NOMO-1 treated with DMSO at 0.1 percent for 48 hours (cell line): ENCODE measurements around the gene CRTAC1.

ENCODE experiments used
- DNase-seq: peaks from one replicate; lab custom pipeline; 2025; ENCODE audit not compliant: unreplicated experiment; lab: John Stamatoyannopoulos, UW

CRTAC1 gene

DNA sequence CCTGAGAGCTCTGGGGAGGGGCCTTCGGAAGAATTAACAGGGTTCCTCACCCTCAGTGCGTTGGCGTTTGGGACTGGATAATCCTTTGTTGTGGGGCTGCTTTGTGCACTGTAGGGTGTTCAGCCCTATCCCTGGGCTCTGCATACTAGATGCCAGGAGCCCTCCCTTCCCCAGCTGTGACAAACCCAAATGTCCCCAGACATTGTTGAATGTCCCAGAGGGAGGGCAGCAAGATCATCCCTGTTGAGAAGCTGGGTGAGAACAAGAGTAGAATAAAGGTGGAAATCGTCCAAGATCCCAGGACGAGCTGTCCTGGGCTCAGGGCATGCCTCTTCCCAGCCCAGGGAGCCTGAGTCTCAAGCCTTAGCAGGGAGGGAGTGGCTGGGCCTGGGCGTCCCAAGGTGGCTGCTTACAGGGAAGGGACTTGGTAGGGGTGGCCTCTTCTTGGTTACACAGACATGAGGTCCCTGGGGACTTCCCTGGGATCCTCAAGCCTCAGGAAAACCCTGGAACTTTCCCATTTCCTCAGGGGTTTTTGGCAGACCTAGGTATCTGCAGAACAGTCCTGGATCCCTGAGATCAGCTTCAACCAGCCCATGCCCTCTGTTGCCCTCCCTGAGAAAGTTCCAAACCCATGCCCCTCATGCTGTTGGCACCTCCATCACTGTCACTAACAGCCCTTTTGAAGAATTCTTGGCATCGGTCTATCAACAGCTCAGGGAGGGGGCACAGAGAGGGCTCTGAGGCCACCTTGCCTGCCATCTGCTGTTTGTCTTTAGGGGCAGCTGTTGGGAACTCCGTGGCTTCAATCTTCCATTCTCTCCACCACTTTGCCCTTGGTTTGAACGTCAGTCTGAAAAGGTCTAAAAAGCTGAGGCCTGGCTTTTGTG, 127.0 kb downstream of the CRTAC1 start:
- DNase-seq = no peak

DNA sequence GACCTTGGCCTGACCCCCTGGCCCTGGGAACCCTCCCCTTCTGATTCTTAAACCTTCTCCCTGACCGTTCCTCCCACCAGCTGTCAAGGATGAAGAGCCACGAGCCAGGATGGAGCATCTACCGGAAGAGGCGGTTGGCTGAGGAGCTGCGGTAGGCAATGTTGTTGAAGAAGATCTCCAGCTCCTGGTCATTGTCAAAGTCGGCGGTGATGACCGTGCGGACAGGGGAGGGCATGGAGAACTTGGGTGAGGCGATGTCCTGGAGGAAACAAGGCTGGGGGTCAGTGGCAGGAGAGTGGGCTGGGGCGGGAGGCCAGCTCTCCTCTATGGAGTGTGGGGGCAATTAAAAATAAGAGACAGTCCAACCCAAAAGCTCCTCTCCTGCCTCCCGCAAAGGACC, 129.0 kb downstream of the CRTAC1 start:
- DNase-seq = no peak

DNA sequence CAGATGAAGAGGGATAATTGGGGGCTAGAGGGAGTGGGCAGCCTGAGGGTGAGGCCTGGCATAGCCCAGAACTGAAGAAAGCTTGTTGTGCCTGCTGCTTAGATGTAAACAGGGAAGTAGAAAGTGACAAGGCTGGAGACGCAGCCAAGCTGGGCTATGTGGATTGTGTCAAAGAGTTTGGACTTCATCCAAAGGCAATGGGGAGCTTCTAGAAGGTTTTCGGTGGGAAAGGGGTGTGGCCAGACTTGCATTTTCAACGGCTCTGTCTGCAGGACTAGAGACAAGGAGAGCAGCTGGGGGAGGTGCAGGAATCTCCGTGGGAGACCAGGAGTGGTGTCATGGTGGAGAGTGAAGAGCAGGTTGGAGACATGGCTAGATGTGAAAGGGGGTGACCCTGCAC, 132.0 kb downstream of the CRTAC1 start:
- DNase-seq = no peak

DNA sequence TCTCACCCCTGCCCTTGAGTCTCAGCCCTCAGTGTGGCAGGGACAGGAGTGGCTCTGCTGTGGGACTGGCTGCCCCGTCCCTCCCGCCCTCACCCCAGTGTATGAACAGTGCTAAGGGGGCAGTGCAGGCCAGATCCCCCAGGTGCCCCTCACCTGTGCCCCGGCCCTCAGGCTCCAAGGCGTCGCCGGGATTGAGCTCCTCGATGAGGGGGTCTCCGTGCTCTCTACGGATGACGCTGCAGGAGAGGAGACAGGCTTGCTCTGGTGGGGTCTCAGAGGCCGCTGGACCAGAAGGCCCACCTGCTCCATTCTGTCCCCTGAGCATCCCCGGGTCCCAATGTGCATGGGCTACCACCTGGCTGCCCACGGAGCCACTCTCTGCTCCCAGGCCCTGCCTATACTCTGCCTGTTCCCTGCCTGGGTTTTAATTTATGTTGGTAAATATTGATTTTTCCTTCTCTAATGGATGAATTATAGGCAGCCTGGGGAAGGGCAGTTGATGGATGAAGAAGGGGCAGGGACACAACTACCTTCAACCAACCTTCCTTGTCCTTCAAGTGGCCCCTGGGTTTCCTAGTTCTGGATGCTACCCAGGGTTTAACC, 133.6 kb downstream of the CRTAC1 start:
- no peak for DNase-seq

DNA sequence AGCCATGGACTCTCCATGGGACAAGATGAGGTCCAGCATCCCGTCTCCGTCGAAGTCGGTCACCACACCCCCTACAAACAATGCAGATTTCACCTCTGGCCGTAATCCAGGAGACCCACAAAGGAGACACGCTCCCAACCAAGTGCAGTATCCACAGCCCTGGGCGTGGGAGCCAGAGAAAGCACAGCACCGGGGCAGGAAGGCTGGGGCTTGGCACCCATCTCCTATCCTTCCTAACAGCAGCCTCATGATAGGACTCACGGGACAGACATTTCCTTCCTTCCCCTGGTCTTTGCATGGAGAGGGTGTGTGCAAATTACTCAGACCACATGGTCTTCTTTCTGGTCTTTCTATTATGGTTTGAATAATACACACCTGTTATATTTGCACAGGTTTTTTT, 134.5 kb downstream of the CRTAC1 start:
- no peak for DNase-seq

DNA sequence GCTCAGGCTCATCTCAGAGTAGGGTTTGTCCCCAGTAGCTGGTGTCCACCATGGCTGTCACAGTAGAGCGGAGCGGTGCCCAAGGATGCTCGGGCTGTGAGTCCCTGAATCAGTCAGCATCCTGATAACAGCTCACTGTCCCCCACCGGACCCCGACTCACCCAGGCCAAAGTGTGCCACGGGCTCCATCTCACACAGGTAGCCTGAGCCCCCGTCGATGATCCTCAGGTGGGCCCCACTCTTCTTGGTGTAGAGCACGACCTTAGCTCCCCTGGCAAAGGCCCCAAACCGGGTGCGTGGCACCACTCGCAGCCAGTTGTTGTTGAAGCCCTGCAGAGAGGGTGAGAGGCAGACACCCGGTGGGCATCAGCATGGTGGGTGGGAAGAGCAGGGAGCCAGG, 135.3 kb downstream of the CRTAC1 start:
- DNase-seq = no peak

DNA sequence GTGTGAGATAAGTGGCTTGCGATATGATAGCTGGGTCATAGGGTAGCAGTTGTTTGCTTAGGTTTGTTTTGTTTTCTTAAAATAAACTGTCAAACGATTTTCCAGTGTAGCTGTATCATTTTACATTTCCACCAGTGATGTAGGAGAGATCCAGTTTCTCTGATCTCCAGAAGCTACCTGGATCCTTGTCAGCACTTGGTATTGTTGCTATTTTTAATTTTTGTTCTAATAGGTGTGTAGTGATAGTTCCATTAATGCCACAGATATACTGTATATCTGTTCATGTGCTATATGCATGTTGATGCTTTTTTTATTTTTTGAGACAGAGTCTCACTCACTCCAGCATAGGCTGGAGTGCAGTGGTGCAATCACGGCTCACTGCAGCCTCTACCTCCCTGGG, 136.3 kb downstream of the CRTAC1 start:
- DNase-seq = no peak

DNA sequence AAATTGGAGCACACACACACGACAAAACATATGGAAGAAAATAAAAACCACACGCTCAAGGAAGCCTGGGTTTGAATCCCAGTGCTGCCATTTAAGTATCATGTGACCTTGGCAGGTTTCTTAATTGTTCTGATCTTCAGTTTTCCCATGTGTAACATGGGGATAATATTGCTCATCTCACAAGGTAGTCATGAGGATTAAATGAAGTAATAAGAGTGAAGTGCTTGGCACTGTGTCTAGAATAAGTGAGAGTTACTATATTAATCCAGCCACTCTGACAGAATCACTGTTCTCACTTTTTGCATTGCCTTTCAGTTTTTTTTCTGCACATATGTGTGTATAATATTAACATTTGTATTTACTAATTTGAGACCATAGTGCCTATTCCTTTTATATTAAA, 137.5 kb downstream of the CRTAC1 start:
- DNase-seq = no peak

DNA sequence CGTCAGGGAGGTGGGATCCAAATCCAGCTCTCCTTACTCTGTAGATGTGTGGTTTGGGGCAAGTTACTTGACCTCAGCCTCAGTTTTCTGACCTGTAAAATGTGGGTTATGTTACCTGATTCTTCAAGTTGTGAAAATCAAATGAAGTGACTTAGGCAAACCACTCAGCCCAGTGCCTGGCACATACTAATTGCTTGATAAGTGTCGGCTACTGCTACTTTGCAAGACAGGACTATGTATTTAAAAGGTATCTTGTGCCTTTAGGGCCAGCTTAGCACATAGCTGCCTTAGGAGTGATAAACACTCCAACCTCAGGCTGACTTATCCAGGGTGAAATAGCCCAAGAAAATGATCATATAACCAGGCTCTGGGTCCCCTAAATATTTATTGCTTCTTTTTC, 137.9 kb downstream of the CRTAC1 start:
- no peak for DNase-seq

DNA sequence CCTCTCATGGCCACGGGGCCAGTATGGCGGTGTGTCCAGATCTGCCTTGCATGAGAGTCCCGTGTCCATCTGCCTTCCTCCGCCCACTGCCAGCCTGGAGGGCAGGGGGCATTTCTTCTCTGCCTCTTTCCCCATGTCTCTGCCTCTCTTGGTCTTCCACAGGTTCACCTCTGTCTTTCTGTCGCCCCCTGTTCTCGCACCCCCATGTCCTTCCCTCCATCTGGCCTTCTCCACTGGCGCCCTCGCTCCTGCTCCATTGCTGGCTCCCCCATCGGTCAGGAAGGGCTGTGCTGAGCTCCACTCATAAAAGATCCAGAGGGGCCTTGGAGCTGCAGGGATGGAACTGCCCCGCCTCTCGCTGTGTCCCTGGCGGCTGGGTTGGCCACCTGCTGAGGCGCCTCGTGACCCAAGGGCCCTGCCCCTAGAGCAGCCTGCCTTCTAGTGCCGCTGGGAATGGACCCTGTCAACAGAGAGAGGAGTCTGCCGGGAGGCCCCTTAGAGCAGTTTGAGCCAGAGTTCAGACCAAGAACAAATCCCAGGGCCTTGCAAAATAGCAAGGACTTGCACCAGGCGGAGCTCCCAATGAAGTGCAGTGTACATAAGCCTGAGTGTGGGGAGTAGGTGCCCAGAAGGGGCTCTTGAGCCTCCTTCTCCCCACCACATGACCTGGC, 138.8 kb downstream of the CRTAC1 start:
- DNase-seq = no peak

DNA sequence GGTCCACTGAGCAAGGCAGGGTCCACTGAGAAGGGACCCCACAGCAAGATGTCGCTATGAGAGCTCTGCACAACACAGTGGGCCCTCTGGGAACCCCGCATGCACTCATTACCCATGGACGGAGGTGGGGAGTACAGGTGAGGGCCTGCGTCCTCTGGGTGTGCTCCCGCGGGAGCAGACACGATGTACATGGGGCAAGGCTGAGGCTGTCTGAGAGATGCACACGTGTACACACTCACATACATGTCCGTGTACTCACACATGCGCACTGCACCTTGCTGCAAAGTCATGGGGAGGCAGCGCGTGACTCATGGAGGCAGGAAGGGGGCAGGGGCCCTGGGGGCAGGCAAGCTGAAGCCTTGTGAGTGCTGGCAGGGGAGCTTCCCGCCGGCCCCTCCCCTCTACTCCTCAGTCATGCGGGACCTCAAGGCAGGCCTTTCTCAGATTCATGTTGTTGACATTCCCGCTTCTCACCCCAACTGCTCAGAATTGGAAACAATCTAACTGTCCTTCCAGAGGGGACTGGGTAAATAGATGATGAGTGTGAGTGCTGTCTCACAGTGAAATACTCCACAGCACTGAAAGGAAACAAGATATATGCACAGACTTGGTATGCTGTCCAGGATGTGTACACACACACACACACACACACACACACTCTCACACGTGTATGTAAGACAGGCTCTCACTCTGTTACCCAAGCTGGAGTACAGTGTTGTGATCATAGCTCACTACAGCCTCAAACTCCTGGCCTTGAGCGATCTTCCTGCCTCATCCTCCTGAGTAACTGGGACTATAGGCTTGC, 140.8 kb downstream of the CRTAC1 start:
- DNase-seq = no peak

DNA sequence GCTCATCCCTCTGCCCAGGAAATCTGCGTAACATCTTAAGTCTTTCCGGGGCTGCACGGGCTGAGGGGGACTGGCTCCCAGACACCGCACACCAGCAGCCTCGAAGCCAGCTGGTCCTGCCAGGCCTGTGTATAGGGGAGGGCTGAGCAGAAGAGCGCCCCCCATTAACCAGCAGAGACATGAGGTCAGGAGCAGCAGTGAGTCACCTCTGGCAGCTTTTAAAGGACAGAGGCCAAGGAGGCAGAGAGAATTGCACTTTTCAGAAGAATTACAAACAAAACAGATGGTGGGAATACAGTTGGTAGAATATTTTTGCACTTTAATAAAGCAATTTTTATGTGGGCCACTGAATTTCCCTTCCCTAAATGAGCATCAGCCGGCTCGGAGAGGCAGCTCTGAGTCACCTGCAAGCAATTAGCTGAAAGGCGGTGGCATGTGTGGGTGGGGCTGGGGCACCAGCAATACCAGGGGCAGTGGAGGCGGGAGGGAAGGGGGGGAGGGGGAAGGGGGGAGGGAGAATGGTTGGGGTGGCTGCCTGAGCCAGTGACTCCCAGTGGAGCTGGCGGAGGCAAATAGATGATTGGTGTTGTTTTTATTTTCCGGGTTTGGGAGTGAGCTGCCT, 141.7 kb downstream of the CRTAC1 start:
- peak; percentile 43 for DNase-seq

DNA sequence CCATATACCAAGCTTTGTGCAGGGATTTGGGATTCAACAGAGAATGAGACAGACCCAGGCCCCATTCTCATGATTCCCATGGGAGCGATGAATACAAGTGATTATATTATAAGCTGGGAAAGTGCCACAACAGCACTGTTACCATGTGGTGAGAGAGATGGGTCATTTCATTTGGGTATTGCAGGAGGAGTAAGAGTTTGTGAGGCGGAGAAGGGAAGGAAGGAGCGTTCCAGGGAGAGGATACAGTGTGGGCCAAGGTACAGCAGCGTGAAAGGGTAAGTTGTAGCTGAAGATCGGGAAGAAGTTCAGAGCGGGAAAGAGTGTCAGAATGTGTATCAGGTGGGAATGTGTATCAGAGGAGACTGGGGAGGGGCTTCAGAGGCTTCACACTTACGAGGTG, 142.3 kb downstream of the CRTAC1 start:
- no peak for DNase-seq

DNA sequence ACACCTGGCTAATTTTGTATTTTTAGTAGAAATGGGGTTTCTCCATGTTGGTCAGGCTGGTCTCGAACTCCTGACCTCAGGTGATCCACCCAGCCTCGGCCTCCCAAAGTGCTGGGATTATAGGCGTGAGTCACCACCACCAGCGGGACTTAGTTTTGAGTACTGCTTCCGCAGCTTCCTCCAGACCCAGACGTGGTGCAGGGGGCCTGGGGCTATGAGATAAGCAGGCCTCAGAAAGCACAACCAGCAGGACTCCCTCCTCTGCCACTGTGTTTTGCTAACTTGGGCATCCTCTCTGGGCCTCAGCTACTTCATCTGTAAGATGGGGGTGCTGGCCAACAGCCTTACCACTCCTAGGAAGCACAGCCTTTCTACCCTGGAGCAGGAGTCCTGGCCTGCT, 143.0 kb downstream of the CRTAC1 start:
- no peak for DNase-seq

DNA sequence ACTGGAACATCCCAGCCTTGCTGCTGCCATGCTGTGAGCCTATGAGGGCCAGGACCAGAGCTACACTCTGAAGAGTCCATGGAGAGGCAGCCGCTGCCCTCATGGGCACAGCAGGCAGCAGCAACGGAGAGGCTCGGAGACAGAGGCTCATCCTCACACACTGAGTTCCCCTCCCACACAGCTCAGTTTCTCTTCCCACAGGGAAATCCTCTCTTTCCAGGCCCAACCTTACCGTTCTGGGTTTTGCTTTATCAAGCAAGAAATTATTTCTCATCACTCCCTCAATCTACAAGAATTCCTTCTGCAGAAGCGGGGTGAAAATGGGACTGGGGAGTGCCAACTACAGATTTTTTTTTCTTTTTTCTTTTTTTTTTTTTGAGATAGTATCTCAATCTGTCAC, 144.1 kb downstream of the CRTAC1 start:
- no peak for DNase-seq

DNA sequence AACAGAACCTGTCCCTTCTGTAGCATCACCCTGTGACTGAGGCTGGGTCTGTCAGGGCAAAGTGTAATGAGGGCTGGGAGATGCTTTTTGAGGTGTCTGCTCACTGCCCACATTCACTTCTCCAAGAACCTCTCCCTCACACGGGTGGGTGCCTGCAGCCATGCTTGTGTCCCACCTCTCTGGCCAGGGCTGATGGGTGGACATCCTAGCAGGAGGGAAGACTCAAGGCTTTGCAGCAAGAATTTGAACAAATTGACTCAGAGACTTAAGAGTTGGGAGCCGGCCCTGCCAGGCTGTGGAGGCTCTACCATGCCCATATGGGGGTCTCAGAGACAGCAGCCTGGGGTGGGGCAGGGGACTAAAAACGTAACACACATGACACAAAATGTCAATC, 147.3 kb downstream of the CRTAC1 start:
- DNase-seq = no peak

DNA sequence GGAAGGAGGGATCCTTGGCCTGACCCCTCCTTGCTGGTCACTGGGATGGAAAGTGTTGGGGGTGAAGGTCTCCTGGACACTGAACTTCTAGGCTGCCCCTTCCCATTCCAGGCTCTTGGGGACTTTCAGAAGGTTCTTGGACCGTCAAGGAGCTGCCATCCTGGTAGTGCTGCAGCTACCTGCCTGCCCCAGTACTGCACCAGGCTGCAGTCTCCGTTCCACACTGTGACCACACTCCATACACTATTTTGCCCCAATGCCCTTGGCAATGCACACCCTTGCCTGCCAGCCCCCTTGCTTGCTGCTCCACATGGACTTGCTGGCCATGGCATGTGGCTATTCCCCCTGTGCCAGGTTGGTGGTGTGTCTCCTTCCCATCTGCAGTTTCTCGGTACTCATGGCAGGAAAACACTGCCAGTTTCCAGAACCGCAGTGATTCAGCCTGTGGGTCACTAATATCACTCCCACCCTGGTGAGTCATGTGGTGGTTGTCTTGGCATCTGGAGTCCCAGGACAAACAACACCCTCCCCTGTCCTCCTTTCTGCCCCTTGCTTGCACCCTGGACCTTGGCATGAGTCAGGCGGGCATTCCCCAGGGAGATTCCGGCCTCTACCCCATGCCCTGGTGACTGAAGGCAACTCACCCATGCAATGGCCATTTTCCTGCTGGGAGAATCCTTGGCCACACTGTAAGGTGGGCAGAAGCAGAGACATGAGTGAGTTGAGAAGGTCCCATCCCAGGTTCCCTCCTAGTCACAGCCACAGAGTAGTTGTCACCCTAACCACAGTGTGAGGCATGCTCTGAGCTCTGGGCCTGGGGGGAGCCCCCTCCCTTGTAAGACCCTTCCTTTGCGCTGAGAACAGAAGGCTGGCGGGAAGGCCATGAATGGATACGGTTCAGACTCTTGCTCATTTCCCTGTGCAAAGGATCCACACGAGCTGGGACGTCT, 148.0 kb downstream of the CRTAC1 start:
- no peak for DNase-seq

DNA sequence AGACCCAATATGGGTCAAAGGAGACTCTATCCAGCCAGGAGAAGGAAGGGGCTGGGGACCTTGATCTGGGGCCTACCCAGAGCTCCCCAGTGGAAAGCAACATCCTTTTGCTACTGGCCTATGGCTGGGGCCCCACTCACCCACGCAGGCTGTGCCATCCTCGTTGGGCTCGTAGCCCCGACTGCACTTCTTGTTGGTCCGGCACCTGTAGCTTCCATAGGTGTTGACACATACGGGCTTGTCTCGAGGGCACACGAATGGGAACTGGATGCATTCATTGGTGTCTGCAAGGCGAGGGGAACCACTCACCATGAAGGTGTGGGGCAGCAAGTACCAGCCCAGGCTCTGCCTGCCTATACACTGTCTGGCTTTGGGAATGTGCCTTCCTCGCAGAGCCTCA, 150.3 kb downstream of the CRTAC1 start:
- no peak for DNase-seq

DNA sequence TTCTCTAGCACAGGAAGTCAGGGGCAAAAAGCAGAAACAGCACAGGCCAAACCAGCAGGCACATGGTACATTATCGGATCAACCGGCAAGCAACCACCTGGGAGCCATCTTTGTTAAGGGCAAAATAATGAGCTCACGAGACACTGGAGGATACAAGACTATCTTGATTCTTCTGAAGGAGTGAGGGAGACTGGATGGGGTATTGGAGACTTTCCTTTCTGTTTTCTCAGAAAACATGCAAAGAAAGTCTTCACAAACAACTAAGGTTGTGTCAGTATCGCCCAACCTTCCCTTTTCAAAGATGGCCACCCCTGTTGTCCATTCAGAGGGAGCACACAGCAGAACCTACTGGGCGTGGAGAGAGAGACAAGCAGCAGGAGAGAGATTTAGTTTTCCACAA, 151.2 kb downstream of the CRTAC1 start:
- DNase-seq = no peak

DNA sequence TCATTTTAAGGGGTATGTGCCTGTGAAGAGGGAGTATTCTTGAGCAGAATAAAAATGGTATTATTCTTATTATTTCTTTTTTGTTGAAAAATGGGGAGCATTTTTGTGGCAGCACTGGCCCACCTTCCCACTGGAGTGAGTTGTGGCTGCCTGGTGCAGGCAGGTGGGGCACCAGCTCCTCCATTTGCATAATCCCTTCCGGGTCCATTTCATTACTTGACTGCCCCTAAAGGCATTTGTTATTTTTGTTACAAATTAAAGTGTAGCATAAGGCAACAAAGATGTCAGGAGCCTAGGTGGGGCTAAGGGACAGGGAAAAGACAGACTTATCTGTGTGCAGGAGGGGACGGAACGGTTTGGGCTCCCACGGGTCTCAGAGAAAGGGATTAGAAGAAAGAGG, 154.0 kb downstream of the CRTAC1 start:
- no peak for DNase-seq
